ENCODE measurements around the gene KLHL29.
A peak's percentile ranks its signal among the peaks of the same experiment; 100 is the strongest.

The KLHL29 gene

GRCh38 chr2:23563673-23564614, 179.0 kb downstream of the KLHL29 start:
- Histone ChIP-seq H3K27me3 (no peaks in the 10 kb centered on the region), H3K4me1 (0 out of 2 replicates have a peak, but pooled peaks cover 2% of the 10 kb centered on the region), H3K9me3 (no peaks in the 10 kb centered on the region), H3K36me3 (no peaks in the 10 kb centered on the region), H3K4me3 (ENCODE audit: low read depth, low read length) (no peak overlapping the region)
- TF ChIP-seq CTCF (IDR thresholded peaks at IDR 0.05; ENCODE audit: low read depth, low read length), result no peak
- no peak for DNase-seq

DNA sequence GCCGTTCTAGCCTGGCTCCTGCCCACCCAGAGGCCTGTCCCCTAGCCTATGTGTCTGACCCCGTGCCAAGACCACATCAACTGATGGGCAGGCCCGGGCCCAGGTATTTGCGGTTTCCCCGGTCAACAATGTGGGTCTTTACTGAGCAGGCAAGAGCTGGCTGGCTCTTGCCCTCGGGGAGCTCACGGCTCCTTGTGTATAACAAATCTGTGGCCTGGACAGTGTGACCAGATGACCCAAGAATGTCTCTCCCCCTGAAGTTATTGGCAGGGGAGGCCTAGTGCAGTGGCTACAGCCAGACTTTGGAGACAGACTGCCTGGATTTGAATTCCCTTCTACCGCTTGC, 179.6 kb downstream of the KLHL29 start:
- Histone ChIP-seq H3K36me3 (no peaks in the 10 kb centered on the region), H3K9me3 (no peaks in the 10 kb centered on the region), H3K4me3 (ENCODE audit: low read depth, low read length) (no peak overlapping the region), H3K27me3 (no peaks in the 10 kb centered on the region), H3K4me1 (peaks cover 3% of the 10 kb centered on the region; the same call in 1 of the 2 replicates)
- no peak for TF ChIP-seq CTCF (IDR thresholded peaks at IDR 0.05; ENCODE audit: low read depth, low read length)
- no peak for DNase-seq

GRCh38 chr2:23565374-23565773, 180.4 kb downstream of the KLHL29 start:
- Histone ChIP-seq H3K36me3 (no peaks in the 10 kb centered on the region), H3K4me1 (peaks cover 4% of the 10 kb centered on the region; the same call in 1 of the 2 replicates), H3K27me3 (no peaks in the 10 kb centered on the region), H3K9me3 (no peaks in the 10 kb centered on the region), H3K4me3 (ENCODE audit: low read depth, low read length) (no peak overlapping the region)
- TF ChIP-seq CTCF (IDR thresholded peaks at IDR 0.05; ENCODE audit: low read depth, low read length), result no peak
- no peak for DNase-seq

DNA sequence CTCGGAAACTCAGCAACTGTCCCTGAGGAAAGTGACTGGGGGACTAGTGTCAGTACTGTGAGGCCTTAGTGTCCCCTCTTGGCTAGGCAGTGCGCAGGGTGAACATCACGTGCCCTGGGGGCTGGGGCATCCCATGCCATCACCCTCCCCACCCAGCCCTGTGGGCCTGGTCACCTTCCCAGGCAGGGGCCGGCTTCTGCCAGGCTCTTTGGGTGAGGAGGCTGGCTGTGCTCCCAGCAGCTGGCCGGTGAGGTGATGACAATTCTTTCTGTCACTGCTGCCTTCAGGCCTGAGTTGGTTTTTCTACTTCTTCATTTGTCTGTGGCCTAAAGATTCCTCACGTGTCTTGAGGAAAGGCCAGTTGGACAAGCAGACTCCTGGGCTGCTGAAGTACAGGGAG, 180.8 kb downstream of the KLHL29 start:
- no peak for DNase-seq
- no peak for TF ChIP-seq CTCF (IDR thresholded peaks at IDR 0.05; ENCODE audit: low read depth, low read length)
- no peaks in the 10 kb centered on the region for H3K36me3 ChIP-seq
- H3K4me3 ChIP-seq (ENCODE audit: low read depth, low read length), result no peak overlapping the region
- peaks cover 4% of the 10 kb centered on the region; the same call in 1 of the 2 replicates for H3K4me1 ChIP-seq
- no peaks in the 10 kb centered on the region for H3K27me3 ChIP-seq
- no peaks in the 10 kb centered on the region for H3K9me3 ChIP-seq

DNA sequence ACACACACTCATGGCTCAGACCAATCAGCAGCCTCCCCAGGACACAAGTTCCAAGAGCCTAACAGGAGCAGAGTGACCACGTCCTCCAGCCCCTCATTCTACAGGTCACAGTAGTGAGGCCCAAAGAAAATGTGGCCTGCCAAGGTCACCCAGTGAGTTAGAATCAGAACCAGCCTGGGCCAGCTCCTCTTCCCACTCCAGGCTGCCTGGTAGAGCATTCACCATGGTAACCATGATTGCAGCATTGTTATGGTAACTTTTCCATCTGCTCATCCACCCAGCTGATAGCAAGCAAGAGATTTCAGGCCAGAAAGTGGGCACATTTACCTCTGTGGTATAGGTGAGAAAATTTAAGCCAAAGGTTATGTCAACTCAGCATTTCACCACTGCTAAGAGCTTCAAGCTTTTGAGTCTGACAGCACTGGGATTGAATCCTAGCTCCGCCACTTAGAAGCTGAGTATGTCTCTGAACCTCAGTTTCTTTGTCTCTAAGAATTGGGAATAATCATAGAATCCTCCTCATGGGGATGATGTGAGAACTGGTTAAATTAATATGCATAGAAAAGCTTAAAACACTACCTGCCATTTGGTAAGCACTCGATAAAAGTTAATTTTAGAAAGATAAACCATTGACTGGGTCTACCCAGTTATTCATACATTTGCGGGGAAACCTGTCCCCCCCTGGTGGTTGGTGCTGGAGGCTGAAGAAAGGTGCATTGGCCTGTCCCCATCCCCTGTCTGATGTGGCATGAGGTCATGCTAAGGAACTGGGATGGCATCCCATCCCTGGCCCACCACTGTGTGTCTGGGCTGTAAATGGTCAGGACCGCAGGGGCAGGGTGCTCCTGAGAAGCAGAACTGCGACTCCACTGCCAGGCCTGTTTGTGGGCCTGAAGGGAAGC, 181.5 kb downstream of the KLHL29 start:
- H3K27me3 ChIP-seq, result no peaks in the 10 kb centered on the region
- DNase-seq, result peak; percentile 62
- peak; percentile 77 for TF ChIP-seq CTCF (IDR thresholded peaks at IDR 0.05; ENCODE audit: low read depth, low read length)

More for the DNA sequence above, 181.5 kb downstream of the KLHL29 start:
- Histone ChIP-seq H3K4me3 (ENCODE audit: low read depth, low read length) (no peak overlapping the region), H3K36me3 (no peaks in the 10 kb centered on the region), H3K4me1 (peaks cover 4% of the 10 kb centered on the region; the same call in 1 of the 2 replicates), H3K9me3 (no peaks in the 10 kb centered on the region)
